Ecto neural progenitor cell (in vitro differentiated cells): ENCODE measurements around the gene RAE1.
"Not testable (repeated sequence)": the region's sequence is repeated elsewhere in the genome, so short reads cannot be mapped to it uniquely, and the experiment has no call there.

Experiments
- DNase-seq: peaks from one replicate; pipeline ENCODE4 v3.0.0-alpha.2; 2018; ENCODE audit warnings: low spot score

Gene RAE1

GRCh38 chr20:57326667-57327455 is 24.2 kb upstream of the RAE1 start:
- DNase-seq, result peak; percentile 58

- DNase-seq, result peak; percentile 25
These were observed 23.2 kb upstream of the RAE1 start for GRCh38 chr20:57327820-57328219.

GRCh38 chr20:57329608-57330221 is 21.3 kb upstream of the RAE1 start, which contains the start of gene SPO11:
Gene SPO11 (plus strand): TSS chr20:57329803. CDS start chr20:57329868, 65 bp downstream.
- no peak for DNase-seq

- no peak for DNase-seq
These were observed 20.1 kb upstream of the RAE1 start for GRCh38 chr20:57330998-57331397.

- no peak for DNase-seq
These were observed 18.7 kb upstream of the RAE1 start for GRCh38 chr20:57332105-57333089.

GRCh38 chr20:57335392-57335791 is 15.7 kb upstream of the RAE1 start:
- no peak for DNase-seq

- no peak for DNase-seq
These were observed 9.4 kb upstream of the RAE1 start for GRCh38 chr20:57341663-57342062.

GRCh38 chr20:57342829-57343228 is 8.2 kb upstream of the RAE1 start:
- no peak for DNase-seq

- DNase-seq, result peak; percentile 64
These were observed 4.6 kb upstream of the RAE1 start for GRCh38 chr20:57346477-57346876.

- no peak for DNase-seq
These were observed 3.7 kb upstream of the RAE1 start for GRCh38 chr20:57347393-57347792.

GRCh38 chr20:57348200-57348921 is 2.7 kb upstream of the RAE1 start:
- DNase-seq, result not testable (repeated sequence)

GRCh38 chr20:57348922-57349574 is 2.0 kb upstream of the RAE1 start:
- not testable (repeated sequence) for DNase-seq

GRCh38 chr20:57350081-57350710 is 859 bp upstream of the RAE1 start:
- DNase-seq, result no peak

GRCh38 chr20:57350726-57351041 is 371 bp upstream of the RAE1 start:
- not testable (repeated sequence) for DNase-seq

- no peak for DNase-seq
These were observed 1.2 kb downstream of the RAE1 start for GRCh38 chr20:57352305-57352704.

- DNase-seq, result no peak
These were observed 2.3 kb downstream of the RAE1 start for GRCh38 chr20:57353351-57353750.

- DNase-seq, result no peak
These were observed 10.5 kb downstream of the RAE1 start for GRCh38 chr20:57361517-57361916.

GRCh38 chr20:57364451-57364850 is 13.4 kb downstream of the RAE1 start:
- DNase-seq, result no peak

GRCh38 chr20:57369596-57369995 is 18.5 kb downstream of the RAE1 start:
- DNase-seq, result no peak

- DNase-seq, result no peak
These were observed 19.3 kb downstream of the RAE1 start for GRCh38 chr20:57370316-57370715.

GRCh38 chr20:57371363-57371762 is 20.3 kb downstream of the RAE1 start:
- no peak for DNase-seq
